Natural killer cell (primary cell): ENCODE measurements around the gene INPP4A. TPM values are rescaled to one million over a fixed set of nuclear protein-coding genes. Genes with fewer than 3 reads are reported as not detected.

Experiments used
- ATAC-seq, 3 donors: fragments of 150-1000 bp in 2 of 3; fragments of 200-7000 bp in 1 of 3; cut with Tn5 transposase; 1 replicate in 1 of 3; 2 replicates in 2 of 3; pipeline ENCODE4 v1.10.0; 2021; ENCODE audit warnings: mild to moderate bottlenecking in 2 of 3, moderate library complexity in 2 of 3
- DNase-seq, 2 donors: peaks; one replicate each; pipeline versions ENCODE4 v3.0.0 to v3.0.0-alpha.2; 2013 to 2021; ENCODE audit warnings: mixed read lengths in 1 of 2
- H3K27ac ChIP-seq: one replicate; pipeline ENCODE4 v1.5.1; 2013; ENCODE audit warnings: mild to moderate bottlenecking, low read length
- H3K27me3 ChIP-seq: one replicate; pipeline ENCODE4 v1.6.1; 2013; ENCODE audit warnings: low read length; ENCODE audit not compliant: control insufficient read depth, insufficient read depth
- H3K36me3 ChIP-seq: one replicate; pipeline ENCODE4 v1.6.1; 2013; ENCODE audit warnings: low read length; ENCODE audit not compliant: control insufficient read depth, insufficient read depth
- H3K4me1 ChIP-seq: one replicate; pipeline ENCODE4 v1.6.1; 2013; ENCODE audit warnings: low read length; ENCODE audit not compliant: control insufficient read depth, insufficient read depth
- H3K4me3 ChIP-seq: one replicate; pipeline ENCODE4 v1.5.1; 2013; ENCODE audit warnings: low read length
- H3K9me3 ChIP-seq: one replicate; pipeline ENCODE4 v1.6.1; 2013; ENCODE audit warnings: low read length; ENCODE audit not compliant: control insufficient read depth, insufficient read depth
- H3K27ac Mint-ChIP-seq, 2 donors: one replicate each; pipeline ENCODE4 v1.8.0; 2022; ENCODE audit warnings: mild to moderate bottlenecking in 2 of 2, mixed read lengths in 2 of 2, moderate library complexity in 1 of 2
- H3K27me3 Mint-ChIP-seq, 2 donors: one replicate each; pipeline ENCODE4 v1.8.0; 2022; ENCODE audit warnings: low read depth in 2 of 2, mixed read lengths in 2 of 2
- H3K36me3 Mint-ChIP-seq: one replicate; pipeline ENCODE4 v1.8.0; 2022; ENCODE audit warnings: mixed read lengths
- H3K4me1 Mint-ChIP-seq, 2 donors: one replicate each; pipeline ENCODE4 v1.8.0; 2022; ENCODE audit warnings: mixed read lengths in 2 of 2
- H3K4me3 Mint-ChIP-seq: one replicate; pipeline ENCODE4 v1.8.0; 2022; ENCODE audit warnings: mild to moderate bottlenecking, moderate library complexity, mixed read lengths
- H3K9me3 Mint-ChIP-seq, 2 donors: one replicate each; pipeline ENCODE4 v1.8.0; 2022; ENCODE audit warnings: mixed read lengths in 2 of 2
- WGBS: methylation state at CpG from one replicate; pipeline ENCODE4 v1.1.7; 2013; ENCODE audit warnings: missing lambda C conversion rate; ENCODE audit not compliant: insufficient coverage; 5-methylcytosine and 5-hydroxymethylcytosine counted together
- intact Hi-C: fragments of 100-400 bp; cut with micrococcal nuclease; formaldehyde crosslinking; loops from one replicate; pipeline ENCODE4 v1.14.2; 2022
- total RNA-seq, 4 donors: library from RNA; stranded (reverse); fragments of 120-200 nt in 1 of 4; gene quantifications; one replicate each; pipeline versions ENCODE4 v1.2.3 to v1.2.4, GENCODE V29; 2013 to 2022
- TF ChIP-seq, protein P1 (sequence below): fragments of 200-600 bp; IDR thresholded peaks from one replicate; pipeline ENCODE4 v1.8.0; 2022; ENCODE audit warnings: antibody characterized with exemption

INPP4A gene
- total RNA-seq, 3 donors from 2014 or later (not counting 1 experiment from before 2014, with no cell fraction given): 192 to 243 (median 225) TPM

- Mint-ChIP-seq H3K27me3 (no peaks in the 10 kb centered on the region), H3K4me3 (peak overlapping the region; percentile 81), H3K27ac (peak overlapping the region; percentile 98 to 99), H3K36me3 (no peaks in the 10 kb centered on the region), H3K4me1 (peaks cover 84 to 87% of the 10 kb centered on the region in 2 donors), H3K9me3 (no peaks in the 10 kb centered on the region)
- DNase-seq (peak; percentile 70 to 78), ATAC-seq (peak; percentile 57 to 78 (median 63))
- no peaks in the 10 kb centered on the region for H3K9me3 ChIP-seq
- no peaks in the 10 kb centered on the region for H3K27me3 ChIP-seq
- H3K36me3 ChIP-seq: peaks cover 4% of the 10 kb centered on the region
- WGBS: 14% methylated on average over 13 of the region's 14 CpGs
- no peak overlapping the region for H3K4me3 ChIP-seq
- TF ChIP-seq, protein P1, sequence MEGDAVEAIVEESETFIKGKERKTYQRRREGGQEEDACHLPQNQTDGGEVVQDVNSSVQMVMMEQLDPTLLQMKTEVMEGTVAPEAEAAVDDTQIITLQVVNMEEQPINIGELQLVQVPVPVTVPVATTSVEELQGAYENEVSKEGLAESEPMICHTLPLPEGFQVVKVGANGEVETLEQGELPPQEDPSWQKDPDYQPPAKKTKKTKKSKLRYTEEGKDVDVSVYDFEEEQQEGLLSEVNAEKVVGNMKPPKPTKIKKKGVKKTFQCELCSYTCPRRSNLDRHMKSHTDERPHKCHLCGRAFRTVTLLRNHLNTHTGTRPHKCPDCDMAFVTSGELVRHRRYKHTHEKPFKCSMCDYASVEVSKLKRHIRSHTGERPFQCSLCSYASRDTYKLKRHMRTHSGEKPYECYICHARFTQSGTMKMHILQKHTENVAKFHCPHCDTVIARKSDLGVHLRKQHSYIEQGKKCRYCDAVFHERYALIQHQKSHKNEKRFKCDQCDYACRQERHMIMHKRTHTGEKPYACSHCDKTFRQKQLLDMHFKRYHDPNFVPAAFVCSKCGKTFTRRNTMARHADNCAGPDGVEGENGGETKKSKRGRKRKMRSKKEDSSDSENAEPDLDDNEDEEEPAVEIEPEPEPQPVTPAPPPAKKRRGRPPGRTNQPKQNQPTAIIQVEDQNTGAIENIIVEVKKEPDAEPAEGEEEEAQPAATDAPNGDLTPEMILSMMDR: no peak
- intact Hi-C loops: loop anchor here (10.0 kb wide), 1 partner anchor 746 kb away; the partner anchor contains the start of gene ZAP70
- H3K27ac ChIP-seq: peak overlapping the region; percentile 83
- H3K4me1 ChIP-seq: peaks cover 96% of the 10 kb centered on the region
Measured at GRCh38 chr2:98460573-98461497, 16.2 kb downstream of the INPP4A start.

DNA sequence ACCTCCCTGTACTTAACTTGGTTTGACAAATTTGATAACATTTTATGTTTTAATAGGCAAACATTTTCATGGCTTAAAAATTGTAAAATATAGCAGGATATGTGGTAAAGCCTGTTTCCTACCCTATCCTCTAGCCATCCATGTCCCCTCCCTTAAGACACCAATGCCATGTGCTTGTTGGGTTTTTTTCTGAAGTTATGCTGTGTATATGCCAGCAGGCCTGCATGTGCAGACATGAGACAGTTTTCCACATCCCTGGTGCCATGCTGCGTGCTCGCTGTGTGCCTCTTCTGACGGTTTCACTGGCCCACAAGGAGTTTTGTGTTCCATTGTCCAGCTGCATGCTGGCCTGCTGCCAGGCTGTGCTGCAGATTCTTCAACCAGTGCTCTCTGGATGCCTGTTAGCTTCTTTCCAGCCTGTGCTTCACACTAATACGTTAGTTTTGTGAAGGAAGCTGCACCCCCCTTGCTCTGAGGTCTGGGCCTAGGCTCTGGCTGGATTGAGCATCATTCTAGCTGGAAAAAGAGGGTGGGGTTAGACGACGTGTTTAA is 16.9 kb downstream of the INPP4A start:
- Histone ChIP-seq H3K4me3 (no peak overlapping the region), H3K36me3 (peaks cover 2% of the 10 kb centered on the region), H3K27me3 (no peaks in the 10 kb centered on the region), H3K9me3 (no peaks in the 10 kb centered on the region), H3K4me1 (peaks cover 97% of the 10 kb centered on the region), H3K27ac (peak overlapping the region; percentile 83)
- no peak for DNase-seq
- no peaks in the 10 kb centered on the region for H3K9me3 Mint-ChIP-seq
- no peak for ATAC-seq
- 75% methylated on average over 6 of the region's 6 CpGs for WGBS
- intact Hi-C loops: loop anchor here (10.0 kb wide), 1 partner anchor 747 kb away; the partner anchor contains the start of gene ZAP70
- H3K36me3 Mint-ChIP-seq: no peaks in the 10 kb centered on the region
- TF ChIP-seq, protein P1: no peak
- H3K27me3 Mint-ChIP-seq: no peaks in the 10 kb centered on the region
- H3K4me3 Mint-ChIP-seq: peak overlapping the region; percentile 81
- peaks cover 85 to 89% of the 10 kb centered on the region in 2 donors for H3K4me1 Mint-ChIP-seq
- H3K27ac Mint-ChIP-seq: peak overlapping the region; percentile 98 to 99

DNA sequence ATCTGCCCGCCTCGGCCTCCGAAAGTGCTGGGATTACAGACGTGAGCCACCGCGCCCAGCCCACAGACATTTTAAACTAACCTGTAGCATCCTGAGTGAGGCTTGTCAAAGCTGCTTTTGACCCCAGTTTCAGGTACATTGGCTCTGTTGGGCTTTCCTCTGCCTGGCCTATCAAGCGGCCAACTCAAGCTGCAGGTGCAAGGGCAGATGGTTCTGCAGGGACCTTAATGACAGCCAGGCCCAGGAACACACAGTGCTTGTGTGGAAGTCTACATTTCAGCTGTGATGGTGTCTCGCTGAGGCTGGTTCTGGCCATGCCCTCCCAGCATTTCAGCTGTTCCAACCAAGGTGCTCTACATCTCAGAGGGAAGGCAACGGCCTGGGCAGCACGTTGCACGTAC is 18.4 kb downstream of the INPP4A start:
- H3K4me3 ChIP-seq: no peak overlapping the region
- no peaks in the 10 kb centered on the region for H3K27me3 ChIP-seq
- Mint-ChIP-seq H3K4me3 (peak overlapping the region; percentile 94), H3K27me3 (no peaks in the 10 kb centered on the region), H3K27ac (peak overlapping the region; percentile 98 to 99), H3K36me3 (no peaks in the 10 kb centered on the region), H3K4me1 (peaks cover 86 to 91% of the 10 kb centered on the region in 2 donors), H3K9me3 (no peaks in the 10 kb centered on the region)
- TF ChIP-seq, protein P1: no peak
- no peak for ATAC-seq
- H3K4me1 ChIP-seq: peaks cover 99% of the 10 kb centered on the region
- no peaks in the 10 kb centered on the region for H3K36me3 ChIP-seq
- WGBS: 65% methylated on average over 11 of the region's 11 CpGs
- intact Hi-C loops: loop anchor here (10.0 kb wide), 1 partner anchor 748 kb away; the partner anchor contains the start of gene ZAP70
- DNase-seq: no peak
- peak overlapping the region; percentile 95 for H3K27ac ChIP-seq
- H3K9me3 ChIP-seq: no peaks in the 10 kb centered on the region
